Daoy (cell line): ENCODE measurements around the gene DUSP16. TPM values are rescaled to one million over a fixed set of nuclear protein-coding genes. Genes with fewer than 3 reads are reported as not detected.

Source experiments
- DNase-seq: peaks from one replicate; pipeline ENCODE4 v3.0.0-alpha.2; 2015; ENCODE audit warnings: low read depth
- total RNA-seq: library from RNA; depleted of rRNA; stranded (reverse); fragments of >200 nt; shearing (Covaris generic); gene quantifications from 2 replicates; pipeline ENCODE4 v1.2.3, GENCODE V29; 2014

The DUSP16 gene
- total RNA-seq, 1 experiment from 2014 or later: 4.6 TPM

GRCh38 chr12:12549426-12549825 lies 13.2 kb downstream of the DUSP16 start:
- DNase-seq: no peak

- no peak for DNase-seq
Observed at GRCh38 chr12:12548713-12549112, 13.9 kb downstream of the DUSP16 start.

GRCh38 chr12:12546314-12546772 lies 16.3 kb downstream of the DUSP16 start:
- no peak for DNase-seq

GRCh38 chr12:12543959-12544358 lies 18.7 kb downstream of the DUSP16 start:
- no peak for DNase-seq

- no peak for DNase-seq
Observed at GRCh38 chr12:12542964-12543363, 19.7 kb downstream of the DUSP16 start.

GRCh38 chr12:12542286-12542685 lies 20.4 kb downstream of the DUSP16 start:
- DNase-seq: no peak

GRCh38 chr12:12541782-12542181 lies 20.9 kb downstream of the DUSP16 start:
- no peak for DNase-seq

GRCh38 chr12:12540261-12541013 lies 22.2 kb downstream of the DUSP16 start:
- no peak for DNase-seq

- DNase-seq: no peak
Observed at GRCh38 chr12:12539028-12539810, 23.4 kb downstream of the DUSP16 start.

- no peak for DNase-seq
Observed at GRCh38 chr12:12538535-12538934, 24.1 kb downstream of the DUSP16 start.

GRCh38 chr12:12537421-12537820 lies 25.2 kb downstream of the DUSP16 start:
- no peak for DNase-seq

GRCh38 chr12:12534975-12535374 lies 27.7 kb downstream of the DUSP16 start:
- DNase-seq: no peak

- no peak for DNase-seq
Observed at GRCh38 chr12:12534166-12534866, 28.3 kb downstream of the DUSP16 start.

GRCh38 chr12:12533238-12533829 lies 29.3 kb downstream of the DUSP16 start:
- no peak for DNase-seq

GRCh38 chr12:12531194-12531593 lies 31.5 kb downstream of the DUSP16 start:
- no peak for DNase-seq

- no peak for DNase-seq
Observed at GRCh38 chr12:12529783-12530421, 32.8 kb downstream of the DUSP16 start.

GRCh38 chr12:12528361-12529270 lies 34.0 kb downstream of the DUSP16 start:
- no peak for DNase-seq

GRCh38 chr12:12527820-12528296 lies 34.8 kb downstream of the DUSP16 start:
- DNase-seq: no peak

- DNase-seq: no peak
Observed at GRCh38 chr12:12524128-12524527, 38.5 kb downstream of the DUSP16 start.

GRCh38 chr12:12523229-12523628 lies 39.4 kb downstream of the DUSP16 start:
- DNase-seq: no peak
